HTERT RPE-1 (cell line): ENCODE data around the gene AIRE.
"Not testable (repeated sequence)": the region's sequence is repeated elsewhere in the genome, so short reads cannot be mapped to it uniquely, and the experiment has no call there.

Source experiments
- in situ Hi-C: fragments of 300-500 bp; cut with MboI; formaldehyde crosslinking; loops from 4 replicates; pipeline ENCODE4 v1.14.3; 2020; ENCODE audit warnings: low sequenced_read_pairs

The AIRE gene

DNA sequence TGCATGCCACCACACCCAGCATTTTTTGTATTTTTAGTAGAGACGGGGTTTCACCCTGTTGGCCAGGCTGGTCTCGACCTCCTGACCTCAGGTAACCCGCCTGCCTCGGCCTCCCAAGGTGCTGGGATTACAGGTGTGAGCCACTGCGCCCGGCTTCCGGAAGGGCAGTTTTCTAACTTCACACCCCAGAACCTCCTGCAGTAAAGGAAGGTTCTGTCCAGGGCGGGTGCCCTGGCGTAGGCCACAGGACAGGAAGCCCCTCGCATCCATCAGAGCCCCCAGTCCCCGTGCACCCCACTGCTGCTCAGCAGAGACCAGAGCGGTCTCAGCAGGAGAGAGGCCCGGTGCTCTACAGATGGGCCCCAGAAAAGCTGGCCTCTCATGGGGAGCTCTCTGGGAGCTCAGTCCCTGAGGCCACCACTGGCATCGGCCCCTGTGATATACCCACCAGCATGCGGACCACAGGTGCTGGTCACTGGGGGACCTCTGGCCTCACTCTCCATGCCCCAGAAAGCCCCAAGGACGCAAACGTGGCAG, 19.9 kb upstream of the AIRE start:
- in situ Hi-C loops, result no loop called here

DNA sequence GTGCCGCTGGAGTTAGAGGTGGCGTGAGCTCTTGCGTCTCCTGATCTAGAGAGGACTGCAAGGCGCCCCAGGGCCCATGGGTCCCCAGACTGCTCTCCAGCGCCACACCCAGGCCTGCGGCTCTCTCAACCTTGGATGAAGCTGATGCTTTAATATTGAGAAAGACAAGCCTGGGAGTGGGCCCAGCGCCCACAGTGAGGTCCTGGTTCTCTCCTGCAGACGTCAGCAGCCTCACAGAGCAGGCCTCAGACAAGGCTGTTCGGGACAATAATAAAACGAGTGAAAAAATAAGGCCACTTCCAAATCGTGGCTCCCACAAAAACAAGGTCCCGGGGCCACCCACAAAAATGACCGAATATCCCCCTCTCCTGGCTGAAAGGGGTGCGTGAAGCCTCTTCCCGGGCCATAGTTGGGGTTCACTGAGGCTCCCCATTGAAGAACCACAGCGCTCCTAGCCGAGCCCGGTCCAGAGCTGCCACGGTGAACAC, 18.0 kb upstream of the AIRE start:
- in situ Hi-C loops, result no loop called here

DNA sequence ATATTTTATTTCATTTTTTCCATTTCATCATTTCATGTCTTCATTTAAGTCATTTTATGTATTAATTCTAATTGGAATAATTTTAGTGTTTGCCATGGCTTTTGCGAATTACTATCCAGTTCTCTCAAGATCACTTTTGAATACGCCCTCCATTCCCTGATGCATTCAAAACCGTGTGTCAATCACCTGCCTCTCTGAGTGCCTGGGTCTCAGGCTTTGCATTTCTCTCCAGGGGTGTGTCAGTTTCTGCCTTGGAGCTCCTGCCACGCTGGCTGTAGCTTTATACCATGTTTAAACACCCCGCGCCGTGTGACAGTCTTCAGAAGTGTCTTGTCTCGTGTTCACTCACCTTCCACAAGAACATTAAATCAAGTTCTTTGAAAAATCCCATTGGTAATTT, 16.6 kb upstream of the AIRE start:
- in situ Hi-C loops, result no loop called here

DNA sequence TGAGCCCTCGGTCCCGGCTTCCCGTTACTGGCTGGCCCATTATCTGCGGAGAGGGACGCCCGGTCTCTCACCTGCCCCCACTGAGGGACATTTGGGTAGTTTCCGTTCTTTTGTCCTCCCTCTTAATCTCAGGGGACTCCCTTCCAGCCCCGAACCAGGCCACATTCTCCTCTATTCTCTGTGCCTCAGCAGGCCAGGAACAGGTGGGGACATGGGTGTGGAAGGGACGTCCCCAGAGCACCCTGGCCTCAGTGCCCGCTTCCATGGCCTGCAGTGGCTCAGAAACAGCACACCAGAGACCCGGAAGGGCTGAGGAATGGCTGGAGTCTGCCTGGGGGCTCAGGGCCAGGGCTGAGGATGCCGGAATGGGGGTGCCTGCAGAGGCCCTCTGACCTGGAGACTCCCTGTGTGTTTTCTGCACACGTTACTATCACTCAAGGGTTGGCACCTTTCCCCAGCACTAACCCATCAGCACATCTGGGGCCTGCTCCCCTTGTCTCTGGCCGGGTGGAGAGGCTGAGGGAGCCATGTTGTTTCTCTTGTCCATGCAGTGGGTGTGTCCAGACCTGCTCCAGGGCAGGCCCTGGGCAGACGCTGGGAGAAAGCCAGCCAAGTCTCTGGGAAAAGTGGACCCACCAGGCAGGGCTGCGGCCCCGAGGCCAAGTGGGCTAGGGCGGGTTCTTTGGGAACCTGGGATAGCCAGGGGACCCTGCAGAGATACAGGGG, 14.0 kb upstream of the AIRE start:
- in situ Hi-C loops, result no loop called here

DNA sequence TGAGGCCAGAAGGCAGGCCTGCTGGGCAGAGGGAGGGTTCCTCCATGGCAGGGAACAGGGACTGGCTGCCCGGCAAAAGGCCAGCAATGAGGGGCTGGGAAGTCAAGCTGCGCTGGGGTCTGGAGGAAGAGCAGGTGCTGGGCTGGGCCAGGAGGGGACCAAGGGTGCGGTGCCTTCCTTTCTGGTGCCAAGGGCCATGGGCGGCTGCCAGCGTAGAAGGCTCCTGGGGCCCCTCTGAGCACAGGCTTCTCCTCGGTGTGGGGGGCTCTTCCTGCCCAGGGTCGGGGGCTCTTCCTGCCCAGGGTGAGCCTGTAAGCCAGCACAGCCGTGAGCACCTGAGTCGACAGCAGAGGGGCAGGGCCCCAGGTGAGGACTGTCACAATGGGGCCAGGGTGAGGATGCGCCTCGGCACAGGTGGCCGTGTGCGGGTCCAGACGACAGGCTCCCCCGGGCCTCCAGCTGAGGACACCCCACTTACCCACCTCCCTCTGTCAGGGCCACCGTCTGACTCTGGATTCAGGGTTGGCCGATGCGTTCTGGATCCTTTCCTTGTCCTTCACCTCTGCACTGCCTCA, 13.3 kb upstream of the AIRE start:
- in situ Hi-C loops, result no loop called here

DNA sequence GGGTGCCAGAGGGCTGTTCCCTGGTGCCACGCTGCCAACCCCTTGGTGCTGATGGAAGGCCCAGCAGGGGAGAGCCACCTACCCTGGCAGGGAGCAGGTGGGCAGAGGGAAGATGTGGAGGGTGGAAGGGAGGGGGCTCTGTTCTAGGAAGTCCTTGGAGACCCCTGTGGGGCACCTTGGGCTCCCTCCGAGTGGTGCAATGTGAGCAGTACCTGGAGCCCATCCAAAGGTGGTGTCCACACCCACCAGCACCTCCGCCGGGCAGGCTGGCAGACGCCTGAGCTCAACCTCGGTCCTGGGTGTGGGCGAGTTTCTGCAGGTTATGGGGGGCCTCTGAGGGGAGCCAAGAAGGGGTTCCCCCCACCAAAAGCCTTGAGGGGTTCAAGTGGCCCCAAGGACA, 12.6 kb upstream of the AIRE start:
- in situ Hi-C loops, result no loop called here

DNA sequence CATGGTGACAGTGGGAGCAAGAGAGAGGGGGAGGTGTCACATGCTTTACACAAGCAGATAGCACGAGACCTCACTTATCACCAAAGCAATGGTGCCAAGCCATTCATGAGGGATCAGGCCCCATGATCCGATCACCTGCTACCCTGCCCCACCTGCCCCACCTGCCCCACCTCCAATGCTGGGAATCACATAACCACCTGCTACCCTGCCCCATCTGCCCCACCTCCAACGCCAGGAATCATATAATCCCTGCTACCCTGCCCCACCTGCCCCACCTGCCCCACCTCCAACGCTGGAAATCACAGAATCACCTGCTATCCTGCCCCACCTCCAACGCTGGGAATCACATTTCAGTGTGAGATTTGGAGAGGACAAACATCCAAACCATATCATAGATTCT, 10.6 kb upstream of the AIRE start:
- in situ Hi-C loops, result no loop called here

DNA sequence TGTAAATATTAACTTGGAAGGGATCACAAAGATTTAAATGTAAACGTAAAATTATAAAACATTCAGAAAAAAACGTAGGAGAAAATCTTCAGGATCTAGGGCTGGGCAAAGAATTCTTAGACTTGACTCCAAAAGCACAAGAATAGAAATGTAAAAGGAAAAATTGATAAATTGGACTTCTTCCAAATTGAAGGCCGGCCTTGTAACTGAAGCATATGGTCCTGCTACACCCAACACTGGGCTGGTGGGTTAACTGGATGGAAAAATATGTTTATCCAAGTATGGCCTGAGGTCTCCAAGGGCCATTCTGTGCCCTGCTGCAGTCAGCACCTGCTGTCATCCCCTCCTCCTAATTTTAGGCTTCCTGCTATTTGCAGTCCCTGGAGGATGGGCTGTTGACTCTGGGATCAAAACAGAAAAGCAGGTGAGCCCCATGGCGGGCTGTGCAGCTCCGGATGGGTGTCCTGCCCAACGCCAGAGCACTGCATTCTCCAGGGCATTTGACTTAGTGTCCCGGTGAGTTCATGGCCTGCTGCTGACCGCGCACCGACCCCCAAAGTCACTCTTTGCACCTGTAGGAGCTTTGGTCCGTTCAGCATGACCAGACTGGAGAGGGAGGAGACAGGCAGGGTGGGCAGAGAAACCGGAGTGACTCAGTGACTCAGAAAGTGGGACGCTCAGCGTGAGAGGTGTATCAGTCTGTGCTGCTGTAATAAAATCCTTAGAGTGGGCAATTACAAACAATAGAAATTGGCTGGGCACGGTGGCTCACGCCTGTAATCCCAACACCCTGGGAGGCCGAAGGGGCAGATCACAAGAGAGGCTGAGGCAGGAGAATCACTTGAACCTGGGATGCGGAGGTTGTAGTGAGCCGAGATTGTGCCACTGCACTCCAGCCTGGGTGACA, 6.1 kb upstream of the AIRE start:
- in situ Hi-C loops, result no loop called here

DNA sequence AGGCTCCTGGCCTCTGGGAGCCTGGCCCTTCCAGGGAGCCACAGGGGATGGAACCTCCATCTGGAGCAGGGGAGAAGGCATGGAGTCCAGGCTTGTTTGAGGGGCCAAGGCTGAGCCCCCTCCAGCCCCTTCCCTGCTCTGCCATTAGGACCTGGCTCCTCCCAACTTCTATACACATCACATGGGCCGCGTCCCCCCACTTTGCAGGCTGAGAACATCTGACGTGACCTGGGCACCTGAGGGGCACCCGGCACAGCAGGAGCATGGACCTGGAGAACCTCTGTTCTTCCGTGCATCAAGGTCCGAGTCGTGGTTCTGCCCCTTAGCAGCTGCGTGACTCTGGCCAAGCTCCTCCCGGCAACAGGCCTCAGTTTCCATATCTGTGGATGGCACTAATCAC, 3.9 kb upstream of the AIRE start:
- in situ Hi-C loops, result no loop called here

DNA sequence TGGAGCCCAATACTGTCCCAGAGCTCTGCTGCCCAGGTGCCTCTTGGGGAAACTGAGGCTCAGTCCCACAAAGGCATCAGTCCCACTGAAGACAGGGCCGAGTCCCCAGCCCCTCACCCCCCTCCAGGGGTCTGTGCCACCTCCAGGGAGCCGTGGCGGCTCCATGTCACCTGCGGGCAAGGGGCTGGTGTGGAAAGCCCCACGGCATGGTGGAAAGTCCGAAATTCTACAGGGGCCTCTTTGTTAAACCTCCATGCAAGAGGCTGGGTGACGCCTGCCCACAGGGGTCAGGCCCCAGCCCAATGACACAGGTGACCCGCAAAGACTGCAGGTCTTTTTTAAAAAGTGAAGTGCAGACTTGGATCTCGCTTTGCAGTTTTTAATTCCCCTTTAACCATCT, 3.3 kb upstream of the AIRE start:
- in situ Hi-C loops, result no loop called here

DNA sequence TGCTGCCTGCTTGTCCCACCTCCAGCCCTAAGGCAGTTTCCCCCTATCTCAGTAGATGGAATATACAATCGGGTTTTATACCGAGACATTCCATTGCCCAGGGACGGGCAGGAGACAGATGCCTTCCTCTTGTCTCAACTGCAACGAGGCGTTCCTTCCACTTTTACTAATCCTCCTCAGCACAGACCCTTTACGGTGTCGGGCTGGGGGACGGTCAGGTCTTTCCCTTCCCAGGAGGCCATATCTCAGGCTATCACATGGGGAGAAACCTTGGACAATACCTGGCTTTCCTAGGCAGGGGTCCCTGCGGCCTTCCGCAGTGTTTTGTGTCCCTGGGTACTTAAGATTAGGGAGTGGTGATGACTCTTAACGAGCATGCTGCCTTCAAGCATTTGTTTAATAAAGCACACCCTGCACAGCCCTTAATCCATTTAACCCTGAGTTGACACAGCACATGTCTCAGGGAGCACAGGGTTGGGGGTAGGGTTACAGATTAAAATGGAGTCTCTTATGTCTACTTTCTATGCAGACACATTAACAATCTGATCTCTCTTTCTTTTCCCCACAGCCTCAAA, 2.4 kb upstream of the AIRE start:
- in situ Hi-C loops, result not testable (repeated sequence)

DNA sequence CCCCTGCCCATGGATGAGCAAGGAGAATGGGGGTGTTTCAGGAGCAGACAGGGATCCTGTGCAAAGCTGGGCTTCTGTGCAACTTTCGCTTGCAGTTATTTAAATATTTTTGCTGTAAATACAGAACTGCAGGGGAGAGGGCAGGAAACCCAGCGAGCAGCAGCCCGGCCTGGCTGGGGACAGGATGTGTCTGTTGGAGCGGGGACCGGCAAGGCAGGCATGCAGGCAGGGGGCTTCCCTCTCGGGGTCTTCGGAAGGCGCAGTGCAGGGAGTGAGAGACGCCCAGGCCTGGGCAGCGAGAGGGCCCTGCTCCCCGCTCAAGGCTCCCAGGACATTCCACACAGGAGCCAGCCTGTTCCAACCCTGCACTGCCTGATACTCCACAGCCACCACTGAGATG, 1.7 kb upstream of the AIRE start:
- in situ Hi-C loops, result no loop called here

DNA sequence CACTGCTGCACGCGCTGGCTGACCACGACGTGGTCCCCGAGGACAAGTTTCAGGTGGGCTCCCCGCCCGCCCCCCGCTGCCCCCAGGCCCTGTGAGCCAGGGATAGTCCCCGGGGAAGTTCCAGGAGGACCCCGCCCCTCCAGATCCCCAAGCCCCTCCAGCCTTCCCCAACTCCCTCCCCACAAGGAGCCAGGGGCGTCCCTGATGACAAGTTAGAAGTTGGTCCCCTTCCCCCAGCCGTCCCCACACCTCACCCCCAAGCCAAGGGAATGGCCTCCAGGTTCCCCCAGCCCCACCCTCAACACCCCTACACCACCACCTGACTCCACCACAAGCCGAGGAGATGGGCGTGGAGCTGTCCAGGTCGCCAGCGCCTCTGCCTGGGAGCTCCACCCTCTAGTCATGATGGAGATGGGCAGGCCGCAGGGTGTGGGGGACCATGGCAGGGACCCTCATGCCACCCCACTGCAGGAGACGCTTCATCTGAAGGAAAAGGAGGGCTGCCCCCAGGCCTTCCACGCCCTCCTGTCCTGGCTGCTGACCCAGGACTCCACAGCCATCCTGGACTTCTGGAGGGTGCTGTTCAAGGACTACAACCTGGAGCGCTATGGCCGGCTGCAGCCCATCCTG, 525 bp downstream of the AIRE start:
- in situ Hi-C loops, result no loop called here

DNA sequence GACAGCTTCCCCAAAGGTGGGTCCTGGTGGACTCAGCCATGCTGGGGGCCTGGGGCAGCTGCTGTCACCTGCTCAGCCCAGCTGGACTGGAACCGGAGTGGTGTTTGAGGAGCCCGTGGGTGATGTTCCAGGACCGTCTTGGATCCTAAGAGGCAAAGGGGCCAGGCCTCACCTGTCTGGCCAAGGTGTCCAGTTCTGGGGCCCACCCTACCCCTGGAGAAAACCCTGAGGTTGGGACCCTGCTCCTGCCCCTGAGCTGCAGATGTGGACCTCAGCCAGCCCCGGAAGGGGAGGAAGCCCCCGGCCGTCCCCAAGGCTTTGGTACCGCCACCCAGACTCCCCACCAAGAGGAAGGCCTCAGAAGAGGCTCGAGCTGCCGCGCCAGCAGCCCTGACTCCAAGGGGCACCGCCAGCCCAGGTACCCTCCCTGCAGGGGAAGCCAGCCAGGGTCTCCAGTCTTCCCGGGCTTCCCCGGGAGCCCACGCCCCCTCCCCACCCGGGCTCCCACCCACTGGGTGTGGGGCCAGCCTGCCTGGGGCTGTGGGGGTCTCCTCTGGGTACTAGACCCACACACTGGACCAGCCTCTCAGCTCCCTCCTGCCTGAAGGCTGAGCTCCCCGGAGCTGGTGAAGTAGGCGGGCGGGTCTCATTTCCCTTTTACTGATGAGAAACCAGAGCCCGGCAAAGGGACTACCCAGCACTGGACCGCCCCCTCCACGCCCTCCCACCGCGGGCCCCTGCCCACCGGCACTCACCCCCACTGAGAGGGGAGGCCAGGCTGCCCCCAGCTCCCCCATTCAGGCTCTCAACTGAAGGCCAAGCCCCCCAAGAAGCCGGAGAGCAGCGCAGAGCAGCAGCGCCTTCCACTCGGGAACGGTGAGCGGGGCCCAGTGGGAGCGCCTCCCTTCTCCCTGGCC, 1.3 kb downstream of the AIRE start:
- in situ Hi-C loops, result no loop called here

DNA sequence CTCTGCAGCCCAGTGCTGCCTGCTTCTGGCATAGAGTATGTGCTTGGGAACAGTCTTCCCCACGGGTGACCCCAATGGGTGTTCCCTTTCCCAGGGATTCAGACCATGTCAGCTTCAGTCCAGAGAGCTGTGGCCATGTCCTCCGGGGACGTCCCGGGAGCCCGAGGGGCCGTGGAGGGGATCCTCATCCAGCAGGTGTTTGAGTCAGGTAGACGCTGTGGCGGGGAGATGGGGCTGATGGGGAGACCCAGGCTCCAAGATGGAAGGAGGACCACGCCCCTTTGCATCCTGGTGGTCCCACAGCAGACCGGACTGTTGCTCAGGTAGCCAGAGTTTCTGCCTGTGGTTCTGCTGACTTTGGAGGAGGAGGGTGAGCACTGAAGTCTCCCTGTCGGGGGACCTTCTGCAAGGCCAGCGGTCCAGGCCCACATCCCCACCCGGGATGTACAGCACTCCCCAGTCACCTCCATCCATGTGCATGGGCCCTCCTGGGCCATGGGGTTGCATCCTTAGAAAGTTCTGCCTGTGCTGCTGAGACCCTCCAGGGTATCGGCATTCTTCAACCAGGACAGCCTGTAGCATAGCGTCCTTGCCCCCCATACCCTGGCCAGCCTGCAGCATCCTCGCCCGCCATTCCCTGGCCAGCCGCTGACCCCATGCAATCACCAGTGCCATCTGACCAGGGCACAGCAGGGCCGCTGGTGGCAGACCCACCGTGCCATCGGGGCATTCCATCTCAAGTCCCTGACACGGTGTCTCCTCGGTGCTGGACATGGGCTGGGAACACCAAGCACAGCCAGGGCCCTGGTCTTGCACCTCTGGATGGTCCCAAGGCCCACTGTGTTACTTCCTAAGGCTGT, 2.8 kb downstream of the AIRE start:
- in situ Hi-C loops, result no loop called here

DNA sequence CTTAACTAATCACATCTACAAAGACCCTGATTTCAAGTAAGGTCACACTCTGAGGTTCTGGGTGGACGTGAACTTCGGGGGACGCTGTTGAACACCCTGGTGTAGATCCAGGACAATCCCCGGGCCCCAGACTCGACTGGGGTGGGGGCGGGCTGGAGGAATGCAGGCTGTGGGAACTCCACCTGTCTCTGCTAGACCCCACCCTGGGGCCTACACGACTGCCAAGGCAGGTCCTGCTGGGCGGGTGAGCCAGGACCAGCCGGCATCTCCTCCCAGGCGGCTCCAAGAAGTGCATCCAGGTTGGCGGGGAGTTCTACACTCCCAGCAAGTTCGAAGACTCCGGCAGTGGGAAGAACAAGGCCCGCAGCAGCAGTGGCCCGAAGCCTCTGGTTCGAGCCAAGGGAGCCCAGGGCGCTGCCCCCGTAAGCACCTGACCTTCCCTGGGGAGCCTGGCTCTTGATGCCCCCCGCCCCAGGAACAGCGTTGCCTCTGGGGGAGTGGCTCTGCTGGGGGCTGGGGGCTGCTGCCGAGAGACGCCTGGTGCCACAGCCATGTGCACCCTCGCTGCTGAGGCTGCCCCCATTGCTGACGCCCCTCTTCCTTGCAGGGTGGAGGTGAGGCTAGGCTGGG, 3.8 kb downstream of the AIRE start:
- in situ Hi-C loops, result no loop called here

DNA sequence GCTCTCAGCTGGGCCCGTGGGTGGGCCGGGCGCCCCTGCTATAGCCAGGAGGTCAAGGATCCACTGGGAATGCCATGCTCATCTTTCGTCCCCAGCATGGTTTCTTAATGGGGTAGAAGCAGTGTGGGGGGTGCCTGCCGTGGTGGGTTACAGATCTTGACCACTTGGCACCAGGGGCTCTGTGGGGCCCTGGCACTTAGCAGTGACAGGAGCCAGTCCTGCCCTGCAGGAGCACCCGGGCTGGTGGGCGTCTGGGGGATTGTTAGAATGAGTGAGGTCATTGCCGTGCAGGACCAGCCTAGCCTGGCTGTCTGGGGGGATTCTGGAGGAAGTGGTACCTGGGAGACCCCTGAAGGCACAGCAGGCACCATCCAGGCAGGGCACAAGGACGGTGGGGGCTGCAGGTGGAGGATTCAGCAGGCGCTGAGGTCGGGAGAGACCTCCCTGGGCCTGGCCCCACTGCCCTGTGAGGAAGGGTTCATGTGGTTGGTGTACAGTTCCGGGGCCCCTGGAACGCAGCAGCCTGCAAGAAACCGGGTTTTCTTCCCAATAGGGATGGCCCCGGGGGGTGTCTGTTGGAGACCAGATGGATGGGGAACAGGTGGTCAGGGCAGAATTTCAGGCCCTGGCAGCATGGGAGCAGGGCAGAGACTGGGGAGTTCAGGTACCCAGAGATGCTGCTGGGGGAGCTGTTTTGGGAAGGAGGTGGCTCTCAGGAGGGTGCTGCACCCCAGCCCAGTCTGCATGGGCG, 4.8 kb downstream of the AIRE start:
- in situ Hi-C loops, result no loop called here
